ENCODE results near the gene TERT.

GRCh38 chr5:1318659-1319251 lies 23.9 kb upstream of the TERT start:
- TF ChIP-seq CTCF (conservative IDR thresholded peaks at IDR 0.05 in 1 of 2, IDR thresholded peaks at IDR 0.05 in 1 of 2; ENCODE audit: extremely low read depth in 1 of 2, insufficient read depth in 1 of 2, low read depth in 1 of 2, low read length in 2 of 2), result no peak
- TF ChIP-seq EZH2 (IDR thresholded peaks at IDR 0.05; ENCODE audit: borderline replicate concordance, low read length), result no peak

All from mammary epithelial cell (primary cell).